AG09319 (cell line): ENCODE data around the gene ANXA9.

ENCODE experiments used
- DNase-seq: peaks from one replicate; pipeline ENCODE4 v3.0.0-alpha.2; 2010; ENCODE audit warnings: low read depth; ENCODE audit errors: extremely low read depth
- CTCF ChIP-seq: IDR thresholded peaks from 2 replicates; pipeline ENCODE4 v1.5.1; 2011; ENCODE audit warnings: low read depth, mild to moderate bottlenecking, inconsistent platforms, low read length, moderate library complexity

The ANXA9 gene

GRCh38 chr1:150970808-150971582 lies 11.1 kb upstream of the ANXA9 start:
- no peak for TF ChIP-seq CTCF
- no peak for DNase-seq

DNA sequence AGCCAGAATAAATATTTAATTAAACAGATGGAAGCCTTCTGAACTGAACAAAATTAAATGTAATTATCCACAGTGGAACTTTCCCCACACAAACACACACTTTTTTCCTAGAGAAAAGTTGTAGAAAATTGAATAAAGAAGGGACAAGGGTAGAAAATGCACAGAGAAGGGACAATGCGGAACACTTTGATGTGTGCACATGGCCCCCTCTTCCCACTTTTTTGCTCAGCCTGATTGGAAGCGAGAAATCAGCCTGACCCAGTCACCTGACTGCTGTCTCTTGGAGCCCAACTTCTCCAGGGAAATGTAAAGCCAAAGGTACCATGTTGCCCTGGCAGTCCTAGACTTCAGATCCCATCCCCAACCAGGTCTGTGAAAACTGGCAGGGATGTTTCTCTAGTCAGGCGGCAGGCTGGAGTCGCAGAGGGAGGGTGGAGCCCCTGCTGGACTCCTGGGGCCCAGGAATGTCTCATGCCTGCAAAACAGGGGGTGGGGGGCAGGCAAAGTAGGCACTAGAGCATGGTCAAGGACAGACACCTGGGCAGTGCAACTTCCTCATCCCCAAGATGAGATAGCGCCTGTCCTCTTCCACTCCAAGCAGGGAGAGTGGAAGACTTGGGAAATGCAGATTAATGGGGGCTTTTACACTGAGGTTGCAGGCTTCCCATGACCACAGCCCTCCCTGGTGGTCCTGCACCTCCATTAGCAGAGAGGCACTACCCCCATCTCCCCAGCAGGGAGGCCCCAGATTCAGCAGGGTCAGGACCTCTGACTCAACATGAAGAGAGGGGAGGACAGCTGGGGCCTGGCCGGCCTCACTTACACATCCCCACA lies 10.3 kb upstream of the ANXA9 start:
- no peak for DNase-seq
- TF ChIP-seq CTCF: no peak

DNA sequence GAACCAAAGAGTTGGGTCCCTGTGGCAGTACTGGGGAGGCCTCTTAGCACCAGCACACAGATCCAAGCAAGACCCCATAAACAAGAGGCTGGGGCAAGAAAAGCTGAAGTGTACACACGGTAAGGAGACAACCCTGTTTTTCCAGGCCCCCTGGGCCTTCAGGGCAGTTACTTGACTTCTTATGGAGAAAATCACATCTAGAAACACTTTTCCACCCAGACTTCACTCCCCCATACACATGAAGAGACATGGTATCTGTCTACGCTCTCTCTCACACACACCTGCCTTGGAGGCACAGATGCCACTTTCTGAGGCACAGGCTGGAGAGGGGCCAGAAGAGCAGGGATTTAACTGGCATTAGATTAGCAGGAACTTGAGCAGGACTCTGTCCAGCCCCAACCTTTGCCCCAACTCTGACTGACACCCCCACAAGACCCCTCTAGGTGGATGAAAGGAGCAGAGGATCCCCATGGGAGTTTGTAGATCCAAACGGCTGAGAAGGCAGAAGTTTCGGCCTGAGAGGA lies 9.6 kb upstream of the ANXA9 start:
- no peak for TF ChIP-seq CTCF
- no peak for DNase-seq

DNA sequence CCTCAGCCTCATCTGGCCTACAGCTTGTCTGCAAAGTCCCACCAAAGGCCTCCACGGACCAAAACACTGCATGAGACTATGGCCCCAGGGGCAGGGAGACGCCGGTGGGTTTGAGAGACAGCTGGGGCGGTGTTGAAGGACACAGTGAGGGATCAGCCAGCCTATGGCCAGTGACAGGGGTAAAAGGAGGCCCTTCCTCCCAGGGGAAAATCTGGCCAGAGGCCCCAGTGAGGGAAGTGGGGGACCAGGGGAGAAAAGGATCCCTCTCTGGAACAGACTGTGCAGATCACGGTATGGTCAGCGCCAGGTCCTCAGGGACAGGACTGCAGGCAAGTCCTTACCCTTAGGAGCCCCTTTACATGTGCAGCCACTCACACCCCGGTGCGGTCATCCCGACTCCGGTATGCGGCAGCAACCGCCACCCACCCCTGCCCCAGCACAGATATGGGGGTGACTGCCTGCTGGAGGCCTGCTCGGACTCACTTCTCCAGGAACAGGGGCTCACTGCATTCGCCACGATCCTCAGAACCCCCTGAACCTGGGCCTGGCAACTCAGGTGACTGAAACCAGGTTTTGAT lies 8.7 kb upstream of the ANXA9 start:
- no peak for DNase-seq
- no peak for TF ChIP-seq CTCF

DNA sequence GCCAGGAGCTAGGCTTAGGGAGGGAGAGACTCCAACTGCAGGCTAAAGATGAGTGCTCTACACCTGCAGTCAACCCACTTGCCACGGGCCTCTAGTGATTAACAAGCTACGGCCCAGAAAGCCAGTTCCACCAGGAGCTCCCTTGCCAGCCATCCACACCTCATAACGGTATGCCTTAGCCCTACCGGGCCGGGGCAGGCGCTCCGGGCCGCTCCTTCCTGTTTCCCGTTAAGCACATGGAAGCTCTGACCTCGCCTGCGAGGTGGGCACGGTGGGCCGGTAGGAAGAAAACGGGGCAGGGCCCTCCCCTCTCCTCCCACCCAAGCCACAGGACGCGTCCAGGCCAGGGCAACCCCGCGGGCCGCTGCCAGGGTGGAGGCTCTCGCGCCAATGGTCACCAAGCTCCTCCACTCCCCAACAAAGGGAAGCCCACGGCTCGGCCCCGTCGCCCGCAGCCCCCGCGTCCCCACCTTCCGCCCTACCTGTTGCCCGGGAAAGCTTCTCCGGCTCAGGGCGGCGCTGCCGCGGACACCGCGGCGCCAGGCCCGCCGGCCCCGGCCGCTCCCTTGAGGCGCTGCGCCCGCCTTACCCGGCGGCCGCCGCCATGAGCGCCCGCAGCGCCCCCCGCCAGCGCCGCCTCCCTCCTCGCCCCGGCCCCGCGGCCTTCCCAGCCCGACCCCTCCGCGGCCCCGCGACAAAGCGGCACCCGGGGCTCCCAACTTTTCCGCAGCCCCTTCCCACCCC lies 8.1 kb upstream of the ANXA9 start:
- TF ChIP-seq CTCF: no peak
- no peak for DNase-seq

DNA sequence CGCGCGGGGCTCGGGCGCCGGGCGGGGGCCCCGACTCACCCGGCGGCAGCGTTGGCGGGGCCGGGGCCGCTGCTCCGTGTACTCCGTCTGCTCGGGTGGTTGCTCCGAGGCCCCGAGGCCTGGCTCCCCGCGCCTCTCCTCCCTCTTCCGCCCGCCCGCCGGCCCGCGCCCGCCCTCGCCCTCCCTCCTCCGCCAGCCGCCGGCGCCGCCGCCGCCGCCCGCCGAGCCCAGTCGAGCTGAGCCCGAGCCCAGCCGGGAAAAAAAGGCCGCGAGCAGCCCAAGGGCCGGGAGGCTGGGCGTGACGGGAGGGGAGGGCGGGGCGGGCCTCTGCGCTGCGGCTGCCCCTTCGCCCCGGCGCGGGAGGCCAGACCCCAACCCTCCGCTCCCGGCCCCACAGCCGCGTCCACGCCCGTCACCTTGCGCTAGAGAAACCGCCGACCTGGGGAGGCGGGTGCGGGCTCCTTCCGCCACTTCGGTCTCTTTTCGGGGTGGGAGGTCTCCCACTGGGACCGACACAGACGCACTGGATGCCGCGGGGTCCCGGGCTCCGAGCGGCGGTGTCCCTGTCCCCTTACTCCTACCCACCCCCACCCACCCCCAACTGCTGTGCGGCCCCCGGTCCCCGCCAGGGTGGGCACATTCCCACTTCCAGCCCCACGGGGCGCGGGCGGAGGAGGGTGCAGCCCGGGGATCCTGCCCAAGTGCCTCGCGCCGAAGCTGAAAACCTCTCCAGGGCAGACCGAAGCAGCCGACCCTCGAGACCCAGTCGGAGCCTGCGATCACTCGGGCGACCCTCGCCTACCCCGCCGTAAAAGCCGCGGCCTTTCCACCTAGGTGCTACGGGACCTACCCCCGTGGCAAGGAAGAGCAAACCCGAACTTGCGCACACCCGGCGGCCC lies 7.3 kb upstream of the ANXA9 start, which contains the start of gene CERS2:
CERS2 (minus strand) TSS at position 256 of the 899 bp plus-strand sequence. CDS start 5,745 bp downstream, outside the sequence.
- DNase-seq: peak; percentile 50
- TF ChIP-seq CTCF: no peak
